GM21576 (cell line): ENCODE results near the gene GJA9.

Experiments
- ATAC-seq: cut with Tn5 transposase; IDR thresholded peaks from one replicate; pipeline ENCODE4 v1.9.1; 2021; ENCODE audit warnings: mild to moderate bottlenecking, moderate library complexity; ENCODE audit not compliant: unreplicated experiment

GJA9 gene

GRCh38 chr1:38832370-38832734 lies 49.0 kb downstream of the GJA9 start:
- ATAC-seq = no peak

- no peak for ATAC-seq
Observed at GRCh38 chr1:38831731-38832369, 49.5 kb downstream of the GJA9 start.

GRCh38 chr1:38829368-38829767 lies 52.0 kb downstream of the GJA9 start:
- no peak for ATAC-seq

GRCh38 chr1:38827318-38827717 lies 54.1 kb downstream of the GJA9 start:
- no peak for ATAC-seq

- ATAC-seq = no peak
Observed at GRCh38 chr1:38826886-38827285, 54.5 kb downstream of the GJA9 start.

- ATAC-seq = no peak
Observed at GRCh38 chr1:38826262-38826661, 55.1 kb downstream of the GJA9 start.
